ENCODE data around the gene RPL13. TPM values are rescaled to one million over a fixed set of nuclear protein-coding genes. Genes with fewer than 3 reads are reported as not detected.

The RPL13 gene
- total and polyA plus RNA-seq, 2 of the 8 experiments (the other 6 are each of a cell fraction or from before 2014, with no cell fraction given): 2,162 to 7,384 TPM

- TF ChIP-seq, protein P1, sequence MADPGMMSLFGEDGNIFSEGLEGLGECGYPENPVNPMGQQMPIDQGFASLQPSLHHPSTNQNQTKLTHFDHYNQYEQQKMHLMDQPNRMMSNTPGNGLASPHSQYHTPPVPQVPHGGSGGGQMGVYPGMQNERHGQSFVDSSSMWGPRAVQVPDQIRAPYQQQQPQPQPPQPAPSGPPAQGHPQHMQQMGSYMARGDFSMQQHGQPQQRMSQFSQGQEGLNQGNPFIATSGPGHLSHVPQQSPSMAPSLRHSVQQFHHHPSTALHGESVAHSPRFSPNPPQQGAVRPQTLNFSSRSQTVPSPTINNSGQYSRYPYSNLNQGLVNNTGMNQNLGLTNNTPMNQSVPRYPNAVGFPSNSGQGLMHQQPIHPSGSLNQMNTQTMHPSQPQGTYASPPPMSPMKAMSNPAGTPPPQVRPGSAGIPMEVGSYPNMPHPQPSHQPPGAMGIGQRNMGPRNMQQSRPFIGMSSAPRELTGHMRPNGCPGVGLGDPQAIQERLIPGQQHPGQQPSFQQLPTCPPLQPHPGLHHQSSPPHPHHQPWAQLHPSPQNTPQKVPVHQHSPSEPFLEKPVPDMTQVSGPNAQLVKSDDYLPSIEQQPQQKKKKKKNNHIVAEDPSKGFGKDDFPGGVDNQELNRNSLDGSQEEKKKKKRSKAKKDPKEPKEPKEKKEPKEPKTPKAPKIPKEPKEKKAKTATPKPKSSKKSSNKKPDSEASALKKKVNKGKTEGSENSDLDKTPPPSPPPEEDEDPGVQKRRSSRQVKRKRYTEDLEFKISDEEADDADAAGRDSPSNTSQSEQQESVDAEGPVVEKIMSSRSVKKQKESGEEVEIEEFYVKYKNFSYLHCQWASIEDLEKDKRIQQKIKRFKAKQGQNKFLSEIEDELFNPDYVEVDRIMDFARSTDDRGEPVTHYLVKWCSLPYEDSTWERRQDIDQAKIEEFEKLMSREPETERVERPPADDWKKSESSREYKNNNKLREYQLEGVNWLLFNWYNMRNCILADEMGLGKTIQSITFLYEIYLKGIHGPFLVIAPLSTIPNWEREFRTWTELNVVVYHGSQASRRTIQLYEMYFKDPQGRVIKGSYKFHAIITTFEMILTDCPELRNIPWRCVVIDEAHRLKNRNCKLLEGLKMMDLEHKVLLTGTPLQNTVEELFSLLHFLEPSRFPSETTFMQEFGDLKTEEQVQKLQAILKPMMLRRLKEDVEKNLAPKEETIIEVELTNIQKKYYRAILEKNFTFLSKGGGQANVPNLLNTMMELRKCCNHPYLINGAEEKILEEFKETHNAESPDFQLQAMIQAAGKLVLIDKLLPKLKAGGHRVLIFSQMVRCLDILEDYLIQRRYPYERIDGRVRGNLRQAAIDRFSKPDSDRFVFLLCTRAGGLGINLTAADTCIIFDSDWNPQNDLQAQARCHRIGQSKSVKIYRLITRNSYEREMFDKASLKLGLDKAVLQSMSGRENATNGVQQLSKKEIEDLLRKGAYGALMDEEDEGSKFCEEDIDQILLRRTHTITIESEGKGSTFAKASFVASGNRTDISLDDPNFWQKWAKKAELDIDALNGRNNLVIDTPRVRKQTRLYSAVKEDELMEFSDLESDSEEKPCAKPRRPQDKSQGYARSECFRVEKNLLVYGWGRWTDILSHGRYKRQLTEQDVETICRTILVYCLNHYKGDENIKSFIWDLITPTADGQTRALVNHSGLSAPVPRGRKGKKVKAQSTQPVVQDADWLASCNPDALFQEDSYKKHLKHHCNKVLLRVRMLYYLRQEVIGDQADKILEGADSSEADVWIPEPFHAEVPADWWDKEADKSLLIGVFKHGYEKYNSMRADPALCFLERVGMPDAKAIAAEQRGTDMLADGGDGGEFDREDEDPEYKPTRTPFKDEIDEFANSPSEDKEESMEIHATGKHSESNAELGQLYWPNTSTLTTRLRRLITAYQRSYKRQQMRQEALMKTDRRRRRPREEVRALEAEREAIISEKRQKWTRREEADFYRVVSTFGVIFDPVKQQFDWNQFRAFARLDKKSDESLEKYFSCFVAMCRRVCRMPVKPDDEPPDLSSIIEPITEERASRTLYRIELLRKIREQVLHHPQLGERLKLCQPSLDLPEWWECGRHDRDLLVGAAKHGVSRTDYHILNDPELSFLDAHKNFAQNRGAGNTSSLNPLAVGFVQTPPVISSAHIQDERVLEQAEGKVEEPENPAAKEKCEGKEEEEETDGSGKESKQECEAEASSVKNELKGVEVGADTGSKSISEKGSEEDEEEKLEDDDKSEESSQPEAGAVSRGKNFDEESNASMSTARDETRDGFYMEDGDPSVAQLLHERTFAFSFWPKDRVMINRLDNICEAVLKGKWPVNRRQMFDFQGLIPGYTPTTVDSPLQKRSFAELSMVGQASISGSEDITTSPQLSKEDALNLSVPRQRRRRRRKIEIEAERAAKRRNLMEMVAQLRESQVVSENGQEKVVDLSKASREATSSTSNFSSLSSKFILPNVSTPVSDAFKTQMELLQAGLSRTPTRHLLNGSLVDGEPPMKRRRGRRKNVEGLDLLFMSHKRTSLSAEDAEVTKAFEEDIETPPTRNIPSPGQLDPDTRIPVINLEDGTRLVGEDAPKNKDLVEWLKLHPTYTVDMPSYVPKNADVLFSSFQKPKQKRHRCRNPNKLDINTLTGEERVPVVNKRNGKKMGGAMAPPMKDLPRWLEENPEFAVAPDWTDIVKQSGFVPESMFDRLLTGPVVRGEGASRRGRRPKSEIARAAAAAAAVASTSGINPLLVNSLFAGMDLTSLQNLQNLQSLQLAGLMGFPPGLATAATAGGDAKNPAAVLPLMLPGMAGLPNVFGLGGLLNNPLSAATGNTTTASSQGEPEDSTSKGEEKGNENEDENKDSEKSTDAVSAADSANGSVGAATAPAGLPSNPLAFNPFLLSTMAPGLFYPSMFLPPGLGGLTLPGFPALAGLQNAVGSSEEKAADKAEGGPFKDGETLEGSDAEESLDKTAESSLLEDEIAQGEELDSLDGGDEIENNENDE (IDR thresholded peaks at IDR 0.05; ENCODE audit: insufficient replicate concordance, low read length): no peak
- no peak for TF ChIP-seq KDM1A (IDR thresholded peaks at IDR 0.05; ENCODE audit: borderline replicate concordance, low read length)
- TF ChIP-seq HDAC2 (IDR thresholded peaks at IDR 0.05; ENCODE audit: borderline replicate concordance in 1 of 2, low read depth in 2 of 2, low read length in 2 of 2): no peak
Observed at GRCh38 chr16:89600427-89600826, 39.9 kb downstream of the RPL13 start (continued).

Measured in H1 (cell line).